HepG2 (cell line): ENCODE data around the gene MSL3B.
"Not testable (repeated sequence)": the region's sequence is repeated elsewhere in the genome, so short reads cannot be mapped to it uniquely, and the experiment has no call there.

Experiments
- ATAC-seq: fragments of 200-7000 bp; cut with Tn5 transposase; 3 replicates; pipeline ENCODE4 v1.9.1; 2020; ENCODE audit warnings: mild to moderate bottlenecking, moderate library complexity
- BruUV-seq: library from RNA; stranded (reverse); fragments of 400-500 nt; replicated peaks from 2 replicates; lab custom pipeline; 2021; lab: Mats Ljungman, UMichigan
- CTCF ChIA-PET: fragments of 300-600 bp; formaldehyde crosslinking; extraction: SDS; loops from one replicate; lab custom pipeline; 2021; ENCODE audit warnings: low total read pairs, inconsistent platforms, low intra/inter-chr PET ratio; lab: Yijun Ruan, JAX
- POLR2A ChIA-PET: fragments of 350-600 bp; sonication (Branson Sonifier 250); formaldehyde crosslinking; loops from one replicate; lab custom pipeline; 2020; ENCODE audit warnings: antibody characterized with exemption, inconsistent platforms; lab: Yijun Ruan, JAX
- DNase-seq: peaks from one replicate; pipeline ENCODE4 v3.0.0-alpha.2; 2015; ENCODE audit warnings: low spot score
- FAIRE-seq: peaks from 3 replicates; lab custom pipeline; 2011; peaks lifted over from hg19 to GRCh38; lab: Jason Lieb, UNC
- H2AFZ ChIP-seq: one replicate; pipeline ENCODE4 v1.6.1; 2011; ENCODE audit warnings: low read length, inconsistent platforms
- H3K27ac ChIP-seq: fragments of 300-600 bp; 3 replicates; pipeline ENCODE4 v1.8.0; 2011; ENCODE audit warnings: mixed run types, mild to moderate bottlenecking, mixed read lengths, low read length, inconsistent platforms; ENCODE audit not compliant: insufficient read depth; ENCODE audit errors: extremely low read length
- H3K27me3 ChIP-seq, 2 experiments: fragments of 200-600 bp in 1 of 2; 2 replicates in 1 of 2; 3 replicates in 1 of 2; pipeline versions ENCODE4 v1.6.0 to v1.8.0; 2011; ENCODE audit warnings: low read length in 2 of 2, mild to moderate bottlenecking in 2 of 2, moderate library complexity in 2 of 2, inconsistent platforms in 1 of 2; ENCODE audit not compliant: insufficient read depth in 2 of 2, control insufficient read depth in 1 of 2
- H3K36me3 ChIP-seq, 2 experiments: fragments of 200-600 bp in 1 of 2; replicated peaks in 1 of 2; 2 replicates in 1 of 2; 3 replicates in 1 of 2; pipeline versions ENCODE4 v1.5.1 to v1.8.0; 2011; ENCODE audit warnings: low read length in 2 of 2, inconsistent platforms in 1 of 2; ENCODE audit not compliant: insufficient read depth in 2 of 2, control insufficient read depth in 1 of 2
- H3K4me1 ChIP-seq: 2 replicates; pipeline ENCODE4 v1.5.1; 2012; ENCODE audit warnings: low read length, inconsistent platforms; ENCODE audit not compliant: insufficient read depth
- H3K4me2 ChIP-seq: 2 replicates; pipeline ENCODE4 v1.6.0; 2011; ENCODE audit warnings: low read depth, low read length, inconsistent platforms
- H3K4me3 ChIP-seq, 3 experiments: fragments of 200-600 bp in 1 of 3; sonication (generic), shearing (Covaris generic) in 1 of 3; replicated peaks in 1 of 3; 2 replicates each; pipeline ENCODE4 v1.5.1; 2011 to 2016; ENCODE audit warnings: low read length in 3 of 3, inconsistent platforms in 2 of 3, low read depth in 2 of 3, mild to moderate bottlenecking in 2 of 3, control low read depth in 1 of 3, mixed read lengths in 1 of 3; ENCODE audit not compliant: insufficient read depth in 1 of 3
- H3K79me2 ChIP-seq: one replicate; pipeline ENCODE4 v1.6.1; 2011; ENCODE audit warnings: low read length, inconsistent platforms; ENCODE audit not compliant: insufficient read depth
- H3K9ac ChIP-seq: 2 replicates; pipeline ENCODE4 v1.6.0; 2011; ENCODE audit warnings: mild to moderate bottlenecking, low read depth, low read length, inconsistent platforms; ENCODE audit not compliant: insufficient read depth
- H3K9me3 ChIP-seq: 2 replicates; pipeline ENCODE4 v1.5.1; 2012; ENCODE audit warnings: mild to moderate bottlenecking, low read length
- H4K20me1 ChIP-seq: 2 replicates; pipeline ENCODE4 v1.6.0; 2011; ENCODE audit warnings: inconsistent platforms, mild to moderate bottlenecking, low read length, moderate library complexity; ENCODE audit not compliant: insufficient read depth
- ELF1 ChIP-seq: sonication (generic); formaldehyde crosslinking; IDR thresholded peaks from 2 replicates; pipeline ENCODE4 v1.4.0; 2020; ENCODE audit warnings: missing genetic modification reagents
- ELF3 ChIP-seq: IDR thresholded peaks from 2 replicates; pipeline ENCODE4 v1.6.1; 2016; ENCODE audit warnings: missing genetic modification reagents, missing compliant biosample characterization
- NRL ChIP-seq: sonication (generic); formaldehyde crosslinking; IDR thresholded peaks from 2 replicates; pipeline ENCODE4 v1.5.0; 2020; ENCODE audit warnings: missing genetic modification reagents, mild to moderate bottlenecking, moderate library complexity, borderline replicate concordance
- ONECUT2 ChIP-seq: sonication (generic); formaldehyde crosslinking; IDR thresholded peaks from 2 replicates; pipeline ENCODE4 v1.4.0; 2020; ENCODE audit warnings: missing genetic modification reagents
- RBM39 ChIP-seq: fragments of 200-400 bp; formaldehyde crosslinking; IDR thresholded peaks from one replicate; pipeline ENCODE4 v1.6.1; 2018; ENCODE audit warnings: antibody characterized with exemption, mild to moderate bottlenecking, low read depth, low read length; ENCODE audit not compliant: poor library complexity, severe bottlenecking
- ZNF747 ChIP-seq: sonication (generic); formaldehyde crosslinking; IDR thresholded peaks from 2 replicates; pipeline ENCODE4 v1.8.1; 2023; ENCODE audit warnings: missing genetic modification reagents, mild to moderate bottlenecking, borderline replicate concordance
- WGBS: methylation state at CpG from one replicate; pipeline ENCODE4 v1.1.6; 2017; ENCODE audit warnings: low lambda C conversion rate; 5-methylcytosine and 5-hydroxymethylcytosine counted together
- in situ Hi-C: cut with HindIII; loops from 2 replicates; pipeline ENCODE4 v1.10.0; 2017; ENCODE audit warnings: low pct_unique_long_range_greater_than_20kb; ENCODE audit not compliant: extremely low pct_ligation_motif_present
- intact Hi-C: fragments of 100-400 bp; cut with micrococcal nuclease; formaldehyde crosslinking; loops from one replicate; pipeline ENCODE4 v1.10.0; 2022; ENCODE audit not compliant: unreplicated experiment
- TF ChIP-seq, protein P1 (sequence below): sonication (generic); formaldehyde crosslinking; IDR thresholded peaks from 2 replicates; pipeline ENCODE4 v1.4.0; 2020; ENCODE audit warnings: low read depth, mild to moderate bottlenecking, missing genetic modification reagents

The MSL3B gene

DNA sequence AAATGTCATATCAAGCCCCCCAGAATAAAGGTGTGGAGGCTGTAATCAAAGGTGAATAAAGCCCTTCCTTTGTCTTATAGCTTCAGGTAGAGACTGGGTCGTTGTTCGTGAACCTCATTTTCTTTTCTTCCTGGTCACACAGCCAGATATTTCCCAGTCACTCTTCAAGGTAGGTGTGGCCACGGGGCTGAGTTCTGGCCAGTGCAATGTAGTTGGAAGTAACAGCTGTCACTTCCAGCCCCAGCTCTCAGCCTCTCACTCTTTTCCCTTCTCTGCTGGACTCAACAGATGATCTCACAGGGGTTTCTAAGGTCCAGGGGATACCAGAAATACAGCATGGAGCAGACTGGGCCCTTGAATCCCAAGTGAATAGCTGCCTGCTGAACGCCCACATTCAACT is 33.2 kb upstream of the MSL3B start (continued):
- TF ChIP-seq NRL (CRISPR knock-in tag) (no peak), ONECUT2 (no peak), ELF1 (CRISPR knock-in tag) (no peak), RBM39 (no peak), ZNF747 (CRISPR knock-in tag) (no peak), ELF3 (CRISPR knock-in tag) (no peak)
- TF ChIP-seq, protein P1, sequence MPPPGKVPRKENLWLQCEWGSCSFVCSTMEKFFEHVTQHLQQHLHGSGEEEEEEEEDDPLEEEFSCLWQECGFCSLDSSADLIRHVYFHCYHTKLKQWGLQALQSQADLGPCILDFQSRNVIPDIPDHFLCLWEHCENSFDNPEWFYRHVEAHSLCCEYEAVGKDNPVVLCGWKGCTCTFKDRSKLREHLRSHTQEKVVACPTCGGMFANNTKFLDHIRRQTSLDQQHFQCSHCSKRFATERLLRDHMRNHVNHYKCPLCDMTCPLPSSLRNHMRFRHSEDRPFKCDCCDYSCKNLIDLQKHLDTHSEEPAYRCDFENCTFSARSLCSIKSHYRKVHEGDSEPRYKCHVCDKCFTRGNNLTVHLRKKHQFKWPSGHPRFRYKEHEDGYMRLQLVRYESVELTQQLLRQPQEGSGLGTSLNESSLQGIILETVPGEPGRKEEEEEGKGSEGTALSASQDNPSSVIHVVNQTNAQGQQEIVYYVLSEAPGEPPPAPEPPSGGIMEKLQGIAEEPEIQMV = no peak
- TF ChIP-seq, all 625 proteins: peak for 0

DNA sequence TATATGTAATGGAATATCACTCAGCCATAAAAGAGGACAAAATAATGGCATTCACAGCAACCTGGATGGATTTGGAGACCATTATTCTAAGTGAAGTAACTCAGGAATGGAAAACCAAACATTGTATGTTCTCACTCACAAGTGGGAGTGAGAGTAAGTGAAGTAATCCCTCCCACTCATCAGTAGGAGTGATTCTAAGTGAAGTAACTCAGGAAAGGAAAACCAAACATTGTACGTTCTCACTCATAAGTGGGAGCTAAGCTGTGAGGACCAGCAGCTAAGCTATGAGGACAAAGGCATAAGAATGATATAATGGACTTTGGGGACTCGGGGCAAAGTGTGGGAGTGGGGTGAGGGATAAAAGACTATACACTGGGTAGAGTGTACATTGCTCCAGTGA is 28.1 kb upstream of the MSL3B start:
- DNase-seq, intact Hi-C loops, CTCF ChIA-PET, H3K4me2 ChIP-seq, H3K4me3 ChIP-seq, H3K27ac ChIP-seq, H2AFZ ChIP-seq, H3K79me2 ChIP-seq, H3K4me1 ChIP-seq, BruUV-seq, in situ Hi-C loops, H4K20me1 ChIP-seq, H3K9ac ChIP-seq, FAIRE-seq, POLR2A ChIA-PET, H3K9me3 ChIP-seq, ATAC-seq, H3K36me3 ChIP-seq: not testable (repeated sequence)
- 20% methylated on average over 2 of the region's 2 CpGs for WGBS
- H3K27me3 ChIP-seq = peaks cover 0 to 16% of the 10 kb centered on the region in 2 experiments; a peak in 2 of 5 replicates
